Stimulated activated CD4-positive, alpha-beta T cell treated with anti-CD3 and anti-CD28 coated beads, Interleukin-4, amount 100 ng/mL, for 48 hours (primary cell): Measurements from ENCODE around the gene RFFL.

Experiments
- DNase-seq, 2 donors: peaks; one replicate each; pipeline ENCODE4 v3.0.0-alpha.2; 2020; ENCODE audit warnings: low read depth in 2 of 2

The RFFL gene

GRCh38 chr17:34974794-34975785 is 88.4 kb downstream of the RFFL start:
- DNase-seq: no peak

- no peak for DNase-seq
Measured at GRCh38 chr17:34974179-34974578, 89.3 kb downstream of the RFFL start.

- DNase-seq: peak; percentile 73 to 83
Measured at GRCh38 chr17:34961093-34961911, 102.2 kb downstream of the RFFL start, which contains the start of the genes CCT6B and ZNF830. TSS of gene CCT6B (minus strand) at chr17:34961460. CDS start at chr17:34961393, 67 bp downstream. TSS of gene ZNF830 (plus strand) at chr17:34961540. CDS start at chr17:34961567, 27 bp downstream.

- no peak for DNase-seq
Measured at GRCh38 chr17:34958438-34958837, 105.1 kb downstream of the RFFL start.
